Ishikawa (cell line): ENCODE results near the gene TBC1D22B.

Source experiments
- CEBPB ChIP-seq: IDR thresholded peaks from 2 replicates; pipeline ENCODE4 v1.6.1; 2012
- CREB1 ChIP-seq: IDR thresholded peaks from 2 replicates; pipeline ENCODE4 v1.6.1; 2012; ENCODE audit warnings: low read depth
- EGR1 ChIP-seq: IDR thresholded peaks from 2 replicates; pipeline ENCODE4 v1.6.1; 2012
- EP300 ChIP-seq: IDR thresholded peaks from 2 replicates; pipeline ENCODE4 v1.6.1; 2012; ENCODE audit warnings: borderline replicate concordance
- FOXM1 ChIP-seq: IDR thresholded peaks from 2 replicates; pipeline ENCODE4 v1.6.1; 2012; ENCODE audit warnings: low read depth, borderline replicate concordance
- MAX ChIP-seq: IDR thresholded peaks from 2 replicates; pipeline ENCODE4 v1.6.1; 2012
- NFIC ChIP-seq: IDR thresholded peaks from 2 replicates; pipeline ENCODE4 v1.6.1; 2012
- RAD21 ChIP-seq: IDR thresholded peaks from 2 replicates; pipeline ENCODE4 v1.6.1; 2012; ENCODE audit warnings: low read depth
- TAF1 ChIP-seq: IDR thresholded peaks from 2 replicates; pipeline ENCODE4 v1.6.1; 2012; ENCODE audit warnings: low read depth, mild to moderate bottlenecking
- TCF12 ChIP-seq: IDR thresholded peaks from 2 replicates; pipeline ENCODE4 v1.6.1; 2012; ENCODE audit warnings: low read depth
- TEAD4 ChIP-seq: IDR thresholded peaks from 2 replicates; pipeline ENCODE4 v1.6.1; 2012
- YY1 ChIP-seq: IDR thresholded peaks from 2 replicates; pipeline ENCODE4 v1.6.1; 2012; ENCODE audit warnings: low read depth
- ZBTB7A ChIP-seq: IDR thresholded peaks from 2 replicates; pipeline ENCODE4 v1.6.1; 2012; ENCODE audit warnings: low read depth
- TF ChIP-seq, protein P1 (sequence below): IDR thresholded peaks from 2 replicates; pipeline ENCODE4 v1.6.1; 2012; ENCODE audit warnings: low read depth, mild to moderate bottlenecking
- TF ChIP-seq, protein P2 (sequence below): IDR thresholded peaks from 2 replicates; pipeline ENCODE4 v1.6.1; 2012

TBC1D22B gene

DNA sequence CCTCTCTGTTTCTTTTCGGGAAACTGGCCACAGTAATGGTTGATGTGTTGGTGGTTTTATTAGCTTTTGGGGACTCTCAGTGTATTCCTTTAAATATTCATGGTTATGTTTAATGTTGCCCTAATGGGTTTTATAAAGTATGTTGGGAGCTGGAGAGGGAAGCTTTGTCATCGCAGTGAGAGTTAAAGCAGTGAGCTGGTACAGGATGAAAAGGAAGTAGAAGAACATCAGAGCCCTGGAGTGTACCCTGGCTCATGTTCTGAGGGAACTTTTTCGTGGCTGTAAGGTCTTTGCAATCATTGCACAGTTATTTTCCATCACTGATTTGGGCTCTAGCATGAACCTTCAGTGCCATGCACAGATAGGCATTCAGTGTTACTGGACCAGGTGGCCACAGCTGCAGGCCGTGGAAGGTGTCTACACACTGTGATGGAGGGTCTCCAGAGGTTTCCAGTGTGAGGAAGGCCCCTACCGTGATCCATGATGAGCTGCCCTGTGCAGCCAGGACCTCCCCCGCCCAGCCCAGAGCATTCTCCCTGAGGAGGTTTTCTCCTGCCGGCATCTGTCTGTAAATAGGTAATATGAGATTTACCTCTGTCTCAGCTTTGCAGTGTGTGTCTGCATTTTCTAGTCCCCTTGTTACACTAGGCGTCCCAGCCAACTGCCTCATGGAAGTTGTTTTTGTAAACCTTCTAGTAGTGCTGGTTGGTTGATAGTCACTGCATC, 22.8 kb downstream of the TBC1D22B start:
- TF ChIP-seq YY1 = no peak
- TF ChIP-seq TAF1 = no peak

DNA sequence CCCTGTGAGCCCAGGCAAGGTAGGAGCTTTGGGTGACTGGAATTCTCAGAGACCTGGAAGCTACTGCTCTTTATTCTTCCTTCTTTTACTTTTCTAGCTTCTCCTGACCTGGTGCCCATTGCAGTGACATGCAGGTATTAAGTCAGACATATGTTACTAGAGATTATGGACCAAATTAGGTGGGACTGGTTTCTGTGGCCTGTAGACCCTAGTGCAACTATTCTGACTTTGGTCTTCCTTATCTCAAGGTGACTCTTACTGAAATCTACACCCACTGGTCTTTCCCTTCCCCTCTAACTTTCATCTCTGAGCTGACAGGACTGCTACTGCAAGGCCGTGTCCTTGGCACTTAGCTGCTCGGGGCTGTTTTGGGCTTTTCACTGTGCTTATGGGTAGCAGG, 24.8 kb downstream of the TBC1D22B start:
- TF ChIP-seq EGR1 (no peak), NFIC (no peak), CEBPB (no peak), CREB1 (no peak), EP300 (no peak), ZBTB7A (no peak), TAF1 (no peak), YY1 (no peak), MAX (no peak), FOXM1 (no peak), TCF12 (no peak), TEAD4 (no peak), RAD21 (no peak)
- TF ChIP-seq, protein P1, sequence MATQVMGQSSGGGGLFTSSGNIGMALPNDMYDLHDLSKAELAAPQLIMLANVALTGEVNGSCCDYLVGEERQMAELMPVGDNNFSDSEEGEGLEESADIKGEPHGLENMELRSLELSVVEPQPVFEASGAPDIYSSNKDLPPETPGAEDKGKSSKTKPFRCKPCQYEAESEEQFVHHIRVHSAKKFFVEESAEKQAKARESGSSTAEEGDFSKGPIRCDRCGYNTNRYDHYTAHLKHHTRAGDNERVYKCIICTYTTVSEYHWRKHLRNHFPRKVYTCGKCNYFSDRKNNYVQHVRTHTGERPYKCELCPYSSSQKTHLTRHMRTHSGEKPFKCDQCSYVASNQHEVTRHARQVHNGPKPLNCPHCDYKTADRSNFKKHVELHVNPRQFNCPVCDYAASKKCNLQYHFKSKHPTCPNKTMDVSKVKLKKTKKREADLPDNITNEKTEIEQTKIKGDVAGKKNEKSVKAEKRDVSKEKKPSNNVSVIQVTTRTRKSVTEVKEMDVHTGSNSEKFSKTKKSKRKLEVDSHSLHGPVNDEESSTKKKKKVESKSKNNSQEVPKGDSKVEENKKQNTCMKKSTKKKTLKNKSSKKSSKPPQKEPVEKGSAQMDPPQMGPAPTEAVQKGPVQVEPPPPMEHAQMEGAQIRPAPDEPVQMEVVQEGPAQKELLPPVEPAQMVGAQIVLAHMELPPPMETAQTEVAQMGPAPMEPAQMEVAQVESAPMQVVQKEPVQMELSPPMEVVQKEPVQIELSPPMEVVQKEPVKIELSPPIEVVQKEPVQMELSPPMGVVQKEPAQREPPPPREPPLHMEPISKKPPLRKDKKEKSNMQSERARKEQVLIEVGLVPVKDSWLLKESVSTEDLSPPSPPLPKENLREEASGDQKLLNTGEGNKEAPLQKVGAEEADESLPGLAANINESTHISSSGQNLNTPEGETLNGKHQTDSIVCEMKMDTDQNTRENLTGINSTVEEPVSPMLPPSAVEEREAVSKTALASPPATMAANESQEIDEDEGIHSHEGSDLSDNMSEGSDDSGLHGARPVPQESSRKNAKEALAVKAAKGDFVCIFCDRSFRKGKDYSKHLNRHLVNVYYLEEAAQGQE = no peak
- TF ChIP-seq, protein P2, sequence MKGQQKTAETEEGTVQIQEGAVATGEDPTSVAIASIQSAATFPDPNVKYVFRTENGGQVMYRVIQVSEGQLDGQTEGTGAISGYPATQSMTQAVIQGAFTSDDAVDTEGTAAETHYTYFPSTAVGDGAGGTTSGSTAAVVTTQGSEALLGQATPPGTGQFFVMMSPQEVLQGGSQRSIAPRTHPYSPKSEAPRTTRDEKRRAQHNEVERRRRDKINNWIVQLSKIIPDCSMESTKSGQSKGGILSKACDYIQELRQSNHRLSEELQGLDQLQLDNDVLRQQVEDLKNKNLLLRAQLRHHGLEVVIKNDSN = no peak

DNA sequence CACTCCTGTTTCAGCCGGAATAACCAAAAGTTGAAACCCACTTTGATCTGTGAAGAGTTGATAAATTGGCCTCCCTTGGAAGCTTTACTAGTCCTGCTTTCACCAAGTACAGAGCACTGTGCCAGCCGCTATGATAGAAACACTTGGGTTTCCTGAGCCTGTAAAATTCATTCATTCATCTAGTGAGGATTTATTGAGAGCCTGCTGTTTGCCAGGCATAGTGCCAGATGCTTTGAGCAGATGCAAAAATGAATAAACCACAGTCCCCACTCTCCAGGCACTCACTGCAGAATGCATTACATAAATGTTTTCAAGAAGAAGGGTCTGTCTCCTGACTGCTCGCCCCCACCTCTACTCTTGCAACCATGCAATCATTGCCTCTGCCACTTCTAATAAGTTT, 25.7 kb downstream of the TBC1D22B start:
- no peak for TF ChIP-seq ZBTB7A
- no peak for TF ChIP-seq FOXM1
- TF ChIP-seq TEAD4 = no peak
- TF ChIP-seq RAD21 = no peak
- TF ChIP-seq, protein P2 = no peak
- TF ChIP-seq CREB1 = no peak
- no peak for TF ChIP-seq TAF1
- no peak for TF ChIP-seq CEBPB

GRCh38 chr6:37283671-37284151, 26.1 kb downstream of the TBC1D22B start:
- TF ChIP-seq NFIC (no peak), TAF1 (no peak), CREB1 (no peak), RAD21 (no peak), ZBTB7A (no peak), EP300 (no peak), TCF12 (no peak), YY1 (no peak), EGR1 (no peak), MAX (no peak), TEAD4 (no peak), CEBPB (no peak), FOXM1 (no peak)
- TF ChIP-seq, protein P1 = no peak
- TF ChIP-seq, protein P2 = no peak

- TF ChIP-seq YY1 = no peak
Measured at GRCh38 chr6:37284781-37285180, 27.2 kb downstream of the TBC1D22B start.

GRCh38 chr6:37285861-37286311, 28.3 kb downstream of the TBC1D22B start:
- TF ChIP-seq TEAD4 (no peak), MAX (no peak), NFIC (no peak), EP300 (no peak), TAF1 (no peak), EGR1 (no peak), CEBPB (no peak), CREB1 (no peak), TCF12 (no peak), ZBTB7A (no peak), FOXM1 (no peak), RAD21 (no peak)
- TF ChIP-seq, protein P2 = no peak
- TF ChIP-seq, protein P1 = no peak
